Measurements from ENCODE around the gene LUC7L.
"Not testable (repeated sequence)": the region's sequence is repeated elsewhere in the genome, so short reads cannot be mapped to it uniquely, and the experiment has no call there.

Gene LUC7L

DNA sequence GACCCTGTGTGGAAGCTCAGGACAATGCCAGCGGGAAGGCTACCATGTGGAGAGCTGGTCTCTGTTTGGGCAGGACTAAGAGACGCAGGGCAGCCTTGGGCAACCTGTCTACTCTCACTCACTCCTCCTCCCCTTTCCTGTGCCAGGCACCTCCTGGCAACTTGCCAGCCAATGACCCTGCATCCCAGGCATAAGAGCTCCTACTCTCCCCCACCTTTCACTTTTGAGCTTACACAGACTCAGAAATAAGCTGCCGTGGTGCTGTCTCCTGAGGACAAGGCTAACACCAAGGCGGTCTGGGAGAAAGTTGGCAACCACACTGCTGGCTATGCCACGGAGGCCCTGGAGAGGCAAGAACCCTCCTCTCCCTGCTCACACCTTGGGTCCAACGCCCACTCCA is 60.8 kb downstream of the LUC7L start:
- Histone ChIP-seq H3K36me3 (ENCODE audit: control insufficient read depth, insufficient read depth, low read length, severe bottlenecking) (no peaks in the 10 kb centered on the region), H3K4me3 (ENCODE audit: low read length) (no peak overlapping the region), H3K9ac (ENCODE audit: low read length) (no peak overlapping the region), H3K27me3 (replicated peaks; ENCODE audit: control insufficient read depth, insufficient read depth, low read length) (peaks cover 33% of the 10 kb centered on the region), H3K4me1 (ENCODE audit: control insufficient read depth, insufficient read depth, low read length) (peaks cover 2% of the 10 kb centered on the region), H3K9me3 (ENCODE audit: control insufficient read depth, low read length) (no peaks in the 10 kb centered on the region)
- DNase-seq (ENCODE audit: low read depth), result no peak

DNA sequence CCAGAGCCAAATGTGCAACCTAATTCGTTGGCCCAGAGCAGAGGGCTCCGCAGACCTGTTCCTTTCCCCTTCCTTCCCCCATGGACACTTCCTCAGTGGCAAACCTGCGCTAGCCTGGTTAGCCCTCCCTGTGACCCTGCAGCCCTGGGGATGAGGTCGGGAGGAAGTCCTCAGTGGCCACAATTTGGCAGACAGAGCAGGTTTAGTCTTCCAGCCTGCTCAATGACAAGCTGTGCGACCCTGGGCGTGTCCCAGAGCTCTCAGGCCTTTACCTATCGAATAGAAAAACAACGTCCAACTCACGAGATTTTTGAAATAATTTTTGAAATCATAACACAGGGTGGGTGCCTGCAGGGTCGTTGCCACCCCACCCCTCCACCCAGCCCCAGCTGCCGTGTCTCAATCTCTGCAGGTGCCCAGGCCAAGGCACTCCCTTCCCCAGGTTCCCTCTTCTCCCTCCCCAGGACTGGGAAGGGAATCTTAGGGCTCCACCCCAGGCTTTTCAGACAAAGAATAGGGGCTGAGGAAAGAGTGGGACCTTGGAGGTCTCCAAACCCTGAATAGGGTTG is 62.0 kb downstream of the LUC7L start:
- Histone ChIP-seq H3K36me3 (ENCODE audit: control insufficient read depth, insufficient read depth, low read length, severe bottlenecking) (no peaks in the 10 kb centered on the region), H3K4me1 (ENCODE audit: control insufficient read depth, insufficient read depth, low read length) (peaks cover 2% of the 10 kb centered on the region), H3K27me3 (replicated peaks; ENCODE audit: control insufficient read depth, insufficient read depth, low read length) (peaks cover 37% of the 10 kb centered on the region), H3K4me3 (ENCODE audit: low read length) (no peak overlapping the region), H3K9me3 (ENCODE audit: control insufficient read depth, low read length) (no peaks in the 10 kb centered on the region), H3K9ac (ENCODE audit: low read length) (no peak overlapping the region)
- DNase-seq (ENCODE audit: low read depth), result no peak

DNA sequence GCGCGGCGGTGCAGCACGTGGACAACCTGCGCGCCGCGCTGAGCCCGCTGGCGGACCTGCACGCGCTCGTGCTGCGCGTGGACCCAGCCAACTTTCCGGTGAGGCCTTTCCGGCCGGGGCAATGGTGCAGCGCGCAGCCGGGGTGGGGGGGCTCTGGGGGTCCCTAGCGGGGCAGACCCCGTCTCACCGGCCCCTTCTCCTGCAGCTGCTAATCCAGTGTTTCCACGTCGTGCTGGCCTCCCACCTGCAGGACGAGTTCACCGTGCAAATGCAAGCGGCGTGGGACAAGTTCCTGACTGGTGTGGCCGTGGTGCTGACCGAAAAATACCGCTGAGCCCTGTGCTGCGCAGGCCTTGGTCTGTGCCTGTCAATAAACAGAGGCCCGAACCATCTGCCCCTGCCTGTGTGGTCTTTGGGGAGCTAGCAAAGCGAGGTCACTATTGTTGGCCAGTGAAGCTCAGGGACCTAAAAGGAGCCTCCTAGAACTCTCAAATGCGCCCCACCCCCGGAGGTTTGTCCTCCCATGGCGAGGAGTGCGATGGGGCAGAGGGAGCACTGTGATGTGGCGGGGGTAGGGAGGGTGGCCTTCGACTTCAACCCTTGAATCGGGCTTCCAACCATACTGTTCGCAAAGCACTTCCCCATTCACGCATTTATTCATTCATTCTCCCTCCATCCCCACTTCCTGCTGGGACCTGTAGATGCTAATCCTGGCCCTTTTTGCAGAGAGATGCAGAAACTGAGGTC is 62.7 kb downstream of the LUC7L start:
- Histone ChIP-seq H3K9ac (ENCODE audit: low read length) (no peak overlapping the region), H3K36me3 (ENCODE audit: control insufficient read depth, insufficient read depth, low read length, severe bottlenecking) (no peaks in the 10 kb centered on the region), H3K9me3 (ENCODE audit: control insufficient read depth, low read length) (no peaks in the 10 kb centered on the region), H3K4me3 (ENCODE audit: low read length) (no peak overlapping the region), H3K4me1 (ENCODE audit: control insufficient read depth, insufficient read depth, low read length) (peaks cover 2% of the 10 kb centered on the region), H3K27me3 (replicated peaks; ENCODE audit: control insufficient read depth, insufficient read depth, low read length) (peaks cover 43% of the 10 kb centered on the region)
- DNase-seq (ENCODE audit: low read depth), result no peak

DNA sequence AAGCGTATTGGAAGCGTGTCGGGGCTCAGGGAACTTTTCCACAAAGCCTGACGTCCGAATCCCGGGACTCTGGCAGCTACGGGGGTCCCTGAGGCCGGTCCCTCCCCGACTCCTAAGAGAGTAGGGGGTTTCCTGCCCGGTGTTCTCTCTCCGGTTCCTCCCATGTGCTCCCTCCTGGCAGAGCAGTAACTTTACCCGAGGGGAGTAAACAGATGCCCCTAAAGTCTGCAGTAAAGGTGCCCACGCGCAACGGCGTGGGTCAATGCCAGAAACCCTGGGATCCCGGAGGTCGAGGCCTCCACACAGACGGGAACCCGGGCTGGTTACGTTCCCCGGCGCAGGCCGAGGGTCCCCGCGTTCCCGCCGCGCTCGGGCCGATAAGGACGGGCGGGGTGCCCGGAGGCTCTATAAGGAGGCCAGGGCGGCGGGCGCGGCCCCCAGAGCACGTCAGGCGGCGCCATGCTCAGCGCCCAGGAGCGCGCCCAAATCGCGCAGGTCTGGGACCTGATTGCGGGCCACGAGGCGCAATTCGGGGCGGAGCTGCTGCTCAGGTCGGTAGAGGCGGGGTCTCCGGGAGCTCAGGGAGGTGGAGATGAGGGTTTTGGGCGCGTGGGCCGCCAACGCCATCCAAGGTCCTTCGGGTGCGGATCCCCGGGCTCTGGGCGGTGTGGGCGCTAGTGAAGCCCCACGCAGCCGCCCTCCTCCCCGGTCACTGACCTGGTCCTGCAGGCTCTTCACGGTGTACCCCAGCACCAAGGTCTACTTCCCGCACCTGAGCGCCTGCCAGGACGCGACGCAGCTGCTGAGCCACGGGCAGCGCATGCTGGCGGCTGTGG is 63.5 kb downstream of the LUC7L start, which contains the start of gene HBM:
Gene HBM (plus strand): TSS at position 440 of the 836 bp plus-strand sequence. CDS start 20 bp downstream, at position 460.
- Histone ChIP-seq H3K36me3 (ENCODE audit: control insufficient read depth, insufficient read depth, low read length, severe bottlenecking) (no peaks in the 10 kb centered on the region), H3K4me3 (ENCODE audit: low read length) (no peak within 1 kb of the TSS), H3K9me3 (ENCODE audit: control insufficient read depth, low read length) (no peaks in the 10 kb centered on the region), H3K4me1 (ENCODE audit: control insufficient read depth, insufficient read depth, low read length) (peaks cover 2% of the 10 kb centered on the region), H3K9ac (ENCODE audit: low read length) (no peak within 1 kb of the TSS), H3K27me3 (replicated peaks; ENCODE audit: control insufficient read depth, insufficient read depth, low read length) (peaks cover 41% of the 10 kb centered on the region)
- DNase-seq (ENCODE audit: low read depth), result no peak

DNA sequence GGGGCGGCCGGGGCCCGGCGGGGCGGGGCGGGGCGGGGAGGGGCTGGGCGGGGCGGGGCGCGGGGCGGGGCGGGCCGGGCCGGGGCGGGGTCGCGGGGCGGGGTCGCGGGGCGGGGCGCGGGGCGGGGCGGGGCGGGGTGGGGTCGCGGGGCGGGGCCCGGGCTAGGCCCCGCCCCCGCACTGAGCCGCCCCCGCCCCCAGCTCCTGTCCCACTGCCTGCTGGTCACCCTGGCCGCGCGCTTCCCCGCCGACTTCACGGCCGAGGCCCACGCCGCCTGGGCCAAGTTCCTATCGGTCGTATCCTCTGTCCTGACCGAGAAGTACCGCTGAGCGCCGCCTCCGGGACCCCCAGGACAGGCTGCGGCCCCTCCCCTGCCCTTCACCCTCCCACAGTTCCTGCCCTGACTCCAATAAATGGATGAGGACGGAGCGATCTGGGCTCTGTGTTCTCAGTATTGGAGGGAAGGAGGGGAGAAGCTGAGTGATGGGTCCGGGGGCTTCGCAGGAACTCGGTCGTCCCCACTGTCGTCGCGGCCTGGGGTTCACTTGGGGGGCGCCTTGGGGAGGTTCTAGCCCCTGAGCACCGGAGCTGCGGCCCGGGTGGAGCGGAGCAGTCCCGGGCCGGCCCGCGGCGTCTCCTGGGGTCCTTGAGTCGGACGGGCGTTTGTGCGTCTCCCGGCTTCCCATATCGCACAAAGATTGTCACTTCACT is 64.3 kb downstream of the LUC7L start:
- H3K4me1 ChIP-seq (ENCODE audit: control insufficient read depth, insufficient read depth, low read length), result peaks cover 2% of the 10 kb centered on the region
- no peak overlapping the region for H3K9ac ChIP-seq (ENCODE audit: low read length)
- no peak overlapping the region for H3K4me3 ChIP-seq (ENCODE audit: low read length)
- H3K36me3 ChIP-seq (ENCODE audit: control insufficient read depth, insufficient read depth, low read length, severe bottlenecking), result no peaks in the 10 kb centered on the region
- H3K9me3 ChIP-seq (ENCODE audit: control insufficient read depth, low read length), result no peaks in the 10 kb centered on the region
- peaks cover 40% of the 10 kb centered on the region for H3K27me3 ChIP-seq (replicated peaks; ENCODE audit: control insufficient read depth, insufficient read depth, low read length)
- no peak for DNase-seq (ENCODE audit: low read depth)

DNA sequence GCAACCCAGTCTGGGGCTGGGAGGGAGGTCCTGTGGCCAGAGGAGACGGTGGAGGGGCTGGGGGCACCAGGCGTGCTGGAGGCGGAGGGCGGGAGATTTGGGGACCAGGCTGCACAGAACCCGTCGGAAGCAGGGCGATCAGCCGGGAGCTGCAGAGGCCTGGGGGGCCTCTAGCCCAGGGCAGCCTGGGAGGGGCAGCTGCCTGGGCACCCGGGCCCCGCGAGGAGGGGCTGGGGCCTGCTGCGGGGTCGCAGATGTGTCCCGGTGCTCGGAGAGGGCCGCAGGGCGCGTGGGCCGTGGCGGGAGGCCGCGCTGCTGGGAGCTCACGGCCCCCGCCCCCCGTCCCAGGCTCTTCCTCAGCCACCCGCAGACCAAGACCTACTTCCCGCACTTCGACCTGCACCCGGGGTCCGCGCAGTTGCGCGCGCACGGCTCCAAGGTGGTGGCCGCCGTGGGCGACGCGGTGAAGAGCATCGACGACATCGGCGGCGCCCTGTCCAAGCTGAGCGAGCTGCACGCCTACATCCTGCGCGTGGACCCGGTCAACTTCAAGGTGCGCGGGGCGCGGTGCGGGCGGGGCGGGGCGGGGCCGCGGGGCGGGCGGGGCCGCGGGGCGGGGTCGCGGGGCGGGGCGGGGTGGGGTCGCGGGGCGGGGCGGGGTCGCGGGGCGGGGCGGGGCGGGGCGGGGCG is 65.0 kb downstream of the LUC7L start:
- H3K4me3 ChIP-seq (ENCODE audit: low read length); H3K4me1 ChIP-seq (ENCODE audit: control insufficient read depth, insufficient read depth, low read length); H3K9ac ChIP-seq (ENCODE audit: low read length); H3K9me3 ChIP-seq (ENCODE audit: control insufficient read depth, low read length); H3K36me3 ChIP-seq (ENCODE audit: control insufficient read depth, insufficient read depth, low read length, severe bottlenecking); DNase-seq (ENCODE audit: low read depth): not testable (repeated sequence)
- H3K27me3 ChIP-seq (replicated peaks; ENCODE audit: control insufficient read depth, insufficient read depth, low read length), result peaks cover 42% of the 10 kb centered on the region

DNA sequence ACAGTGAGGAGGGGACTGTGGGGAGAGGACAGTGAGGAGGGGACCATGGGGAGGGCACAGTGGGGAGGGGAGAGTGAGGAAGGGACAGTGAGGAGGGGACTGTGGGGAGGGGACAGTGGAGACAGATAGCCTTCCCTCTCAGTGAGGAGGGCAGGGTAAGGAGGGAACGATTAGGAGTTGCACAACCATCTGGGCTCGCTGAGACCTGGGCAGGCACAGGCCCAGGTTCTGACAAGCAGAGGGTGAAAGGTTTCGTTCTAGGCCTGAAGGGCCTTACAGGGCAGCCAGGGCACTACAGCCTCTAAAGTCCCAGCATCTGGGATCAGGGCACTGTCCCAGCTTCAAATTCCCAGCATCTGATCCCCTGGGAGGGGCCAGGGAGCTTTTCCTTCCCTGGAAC is 65.6 kb downstream of the LUC7L start:
- not testable (repeated sequence) for H3K4me1 ChIP-seq (ENCODE audit: control insufficient read depth, insufficient read depth, low read length); H3K4me3 ChIP-seq (ENCODE audit: low read length); DNase-seq (ENCODE audit: low read depth); H3K9me3 ChIP-seq (ENCODE audit: control insufficient read depth, low read length); H3K36me3 ChIP-seq (ENCODE audit: control insufficient read depth, insufficient read depth, low read length, severe bottlenecking); H3K9ac ChIP-seq (ENCODE audit: low read length)
- peaks cover 39% of the 10 kb centered on the region for H3K27me3 ChIP-seq (replicated peaks; ENCODE audit: control insufficient read depth, insufficient read depth, low read length)

DNA sequence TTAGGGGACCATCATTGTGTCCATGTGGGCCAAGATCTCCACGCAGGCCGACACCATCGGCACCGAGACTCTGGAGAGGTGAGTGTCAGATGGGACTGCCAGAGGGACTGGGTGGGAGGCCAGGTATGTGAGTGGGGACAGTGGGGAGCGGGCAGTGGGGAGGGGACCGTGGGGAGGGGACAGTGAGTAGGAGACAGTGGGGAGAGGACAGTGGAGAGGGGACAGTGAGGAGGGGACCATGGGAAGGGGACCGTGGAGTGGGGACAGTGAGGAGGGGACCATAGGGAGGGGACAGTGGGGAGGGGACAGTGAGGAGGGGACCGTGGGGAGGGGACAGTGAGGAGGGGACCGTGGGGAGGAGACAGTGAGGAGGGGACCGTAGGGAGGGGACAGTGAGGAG is 66.1 kb downstream of the LUC7L start:
- not testable (repeated sequence) for H3K9me3 ChIP-seq (ENCODE audit: control insufficient read depth, low read length); H3K36me3 ChIP-seq (ENCODE audit: control insufficient read depth, insufficient read depth, low read length, severe bottlenecking); H3K4me1 ChIP-seq (ENCODE audit: control insufficient read depth, insufficient read depth, low read length); H3K9ac ChIP-seq (ENCODE audit: low read length); DNase-seq (ENCODE audit: low read depth); H3K4me3 ChIP-seq (ENCODE audit: low read length)
- H3K27me3 ChIP-seq (replicated peaks; ENCODE audit: control insufficient read depth, insufficient read depth, low read length), result peaks cover 37% of the 10 kb centered on the region

GRCh38 chr16:162271-162991 is 66.8 kb downstream of the LUC7L start:
- DNase-seq (ENCODE audit: low read depth), result no peak

DNA sequence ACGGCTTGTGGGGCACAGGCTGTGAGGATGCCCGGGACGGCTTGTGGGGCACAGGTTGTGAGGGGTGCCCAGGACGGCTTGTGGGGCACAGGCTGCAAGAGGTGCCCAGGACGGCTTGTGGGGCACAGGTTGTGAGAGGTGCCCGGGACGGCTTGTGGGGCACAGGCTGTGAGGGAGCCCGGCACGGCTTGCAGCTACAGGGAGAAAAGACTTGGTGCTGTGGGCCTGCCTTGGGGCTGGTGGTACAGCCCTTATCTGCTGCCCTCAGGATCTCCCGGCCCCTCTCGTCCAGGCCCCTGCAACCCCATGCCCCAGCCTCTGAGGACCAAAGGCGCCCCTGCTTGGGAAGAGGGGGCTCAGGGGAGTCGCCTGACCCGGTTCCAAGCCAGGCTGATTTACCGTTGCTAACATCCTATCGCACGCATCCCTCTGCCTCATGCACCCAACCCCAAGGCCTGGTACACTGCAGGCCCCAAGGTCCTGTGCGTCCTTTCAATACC is 68.5 kb downstream of the LUC7L start:
- no peaks in the 10 kb centered on the region for H3K36me3 ChIP-seq (ENCODE audit: control insufficient read depth, insufficient read depth, low read length, severe bottlenecking)
- H3K4me3 ChIP-seq (ENCODE audit: low read length), result no peak overlapping the region
- no peaks in the 10 kb centered on the region for H3K9me3 ChIP-seq (ENCODE audit: control insufficient read depth, low read length)
- H3K4me1 ChIP-seq (ENCODE audit: control insufficient read depth, insufficient read depth, low read length), result peaks cover 2% of the 10 kb centered on the region
- DNase-seq (ENCODE audit: low read depth), result no peak
- H3K27me3 ChIP-seq (replicated peaks; ENCODE audit: control insufficient read depth, insufficient read depth, low read length), result peaks cover 28% of the 10 kb centered on the region
- H3K9ac ChIP-seq (ENCODE audit: low read length), result no peak overlapping the region

More at GRCh38 chr16:162271-162991, 66.8 kb downstream of the LUC7L start:
- Histone ChIP-seq H3K9ac (ENCODE audit: low read length) (no peak overlapping the region), H3K36me3 (ENCODE audit: control insufficient read depth, insufficient read depth, low read length, severe bottlenecking) (no peaks in the 10 kb centered on the region), H3K4me3 (ENCODE audit: low read length) (no peak overlapping the region), H3K9me3 (ENCODE audit: control insufficient read depth, low read length) (no peaks in the 10 kb centered on the region), H3K4me1 (ENCODE audit: control insufficient read depth, insufficient read depth, low read length) (peaks cover 2% of the 10 kb centered on the region), H3K27me3 (replicated peaks; ENCODE audit: control insufficient read depth, insufficient read depth, low read length) (peaks cover 31% of the 10 kb centered on the region)
